T-cell (primary cell): ENCODE measurements around the gene PAX3. TPM values are rescaled to one million over a fixed set of nuclear protein-coding genes. Genes with fewer than 3 reads are reported as not detected.

Source experiments
- ATAC-seq, 4 experiments: fragments of 200-7000 bp in 3 of 4; fragments of 150-1000 bp in 1 of 4; cut with Tn5 transposase; replicated peaks in 1 of 4; 1 replicate in 3 of 4; 2 replicates in 1 of 4; pipeline ENCODE4 v1.10.0; 2021; ENCODE audit warnings: moderate library complexity in 3 of 4, mild to moderate bottlenecking in 2 of 4, moderate number of reproducible peaks in 1 of 4
- CTCF ChIA-PET, 2 donors: fragments of 300-600 bp; sonication (Branson Sonifier 250); formaldehyde crosslinking; loops; one replicate each; lab custom pipeline; 2022; ENCODE audit warnings: antibody characterized with exemption in 2 of 2; lab: Charles Lee
- POLR2A ChIA-PET, 2 donors: fragments of 300-600 bp; sonication (Branson Sonifier 250); formaldehyde crosslinking; loops; one replicate each; lab custom pipeline; 2022; ENCODE audit warnings: antibody characterized with exemption in 2 of 2; lab: Charles Lee
- DNase-seq, 35 experiments: peaks; one replicate each; pipeline versions ENCODE4 v3.0.0 to v3.0.0-alpha.2; 2013 to 2023
- H3K27ac ChIP-seq: one replicate; pipeline ENCODE4 v1.5.1; 2013; ENCODE audit warnings: low read length
- H3K27me3 ChIP-seq, 2 experiments: replicated peaks in 1 of 2; 1 replicate in 1 of 2; 2 replicates in 1 of 2; pipeline versions ENCODE4 v1.6.1 to v1.7.0; 2013; ENCODE audit warnings: low read length in 1 of 2, mixed read lengths in 1 of 2; ENCODE audit not compliant: control insufficient read depth in 2 of 2, insufficient read depth in 2 of 2; ENCODE audit errors: extremely low read depth in 1 of 2
- H3K36me3 ChIP-seq, 2 donors: 1 replicate in 1 of 2; 2 replicates in 1 of 2; pipeline versions ENCODE4 v1.6.1 to v1.7.0; 2013; ENCODE audit warnings: low read length in 1 of 2; ENCODE audit not compliant: control insufficient read depth in 2 of 2, insufficient read depth in 1 of 2; ENCODE audit errors: extremely low read depth in 1 of 2
- H3K4me1 ChIP-seq, 2 experiments: 1 replicate in 1 of 2; 2 replicates in 1 of 2; pipeline versions ENCODE4 v1.6.1 to v1.7.0; 2013; ENCODE audit warnings: low read length in 2 of 2, mixed read lengths in 1 of 2; ENCODE audit not compliant: insufficient read depth in 2 of 2, control insufficient read depth in 1 of 2; ENCODE audit errors: extremely low read depth in 1 of 2
- H3K4me3 ChIP-seq, 2 donors: 1 replicate in 1 of 2; 2 replicates in 1 of 2; pipeline versions ENCODE4 v1.5.1 to v1.7.0; 2013; ENCODE audit warnings: mild to moderate bottlenecking in 2 of 2, low read length in 1 of 2, moderate library complexity in 1 of 2; ENCODE audit not compliant: control insufficient read depth in 1 of 2; ENCODE audit errors: extremely low read depth in 1 of 2
- H3K9me3 ChIP-seq: 2 replicates; pipeline ENCODE4 v1.7.0; 2013
- H3K27ac Mint-ChIP-seq, 2 donors: one replicate each; pipeline ENCODE4 v1.8.0; 2020 to 2021; ENCODE audit warnings: mild to moderate bottlenecking in 2 of 2, mixed read lengths in 2 of 2
- H3K27me3 Mint-ChIP-seq, 2 donors: one replicate each; pipeline ENCODE4 v1.8.0; 2021 to 2022; ENCODE audit warnings: mixed read lengths in 2 of 2
- H3K36me3 Mint-ChIP-seq: one replicate; pipeline ENCODE4 v1.8.0; 2021; ENCODE audit warnings: mixed read lengths
- H3K4me1 Mint-ChIP-seq, 3 donors: one replicate each; pipeline ENCODE4 v1.8.0; 2020 to 2022; ENCODE audit warnings: mixed read lengths in 3 of 3, mild to moderate bottlenecking in 1 of 3
- H3K4me3 Mint-ChIP-seq, 3 donors: one replicate each; pipeline ENCODE4 v1.8.0; 2020 to 2022; ENCODE audit warnings: mild to moderate bottlenecking in 3 of 3, mixed read lengths in 3 of 3, moderate library complexity in 3 of 3
- H3K9me3 Mint-ChIP-seq, 3 donors: one replicate each; pipeline ENCODE4 v1.8.0; 2020 to 2022; ENCODE audit warnings: mixed read lengths in 3 of 3
- WGBS: methylation state at CpG from one replicate; pipeline ENCODE4 v1.1.5; 2013; ENCODE audit warnings: missing lambda C conversion rate; ENCODE audit not compliant: insufficient coverage; 5-methylcytosine and 5-hydroxymethylcytosine counted together
- total RNA-seq, 35 experiments: library from RNA in 6 of 35; stranded (reverse) in 6 of 35; fragments of 120-200 nt in 1 of 35; gene quantifications; one replicate each; pipeline versions ENCODE4 v1.2.1 to v1.2.4 and lab custom pipeline; 2013 to 2026

The PAX3 gene
- total RNA-seq, 5 donors from 2014 or later (not counting 1 experiment from before 2014, with no cell fraction given) = not detected

DNA sequence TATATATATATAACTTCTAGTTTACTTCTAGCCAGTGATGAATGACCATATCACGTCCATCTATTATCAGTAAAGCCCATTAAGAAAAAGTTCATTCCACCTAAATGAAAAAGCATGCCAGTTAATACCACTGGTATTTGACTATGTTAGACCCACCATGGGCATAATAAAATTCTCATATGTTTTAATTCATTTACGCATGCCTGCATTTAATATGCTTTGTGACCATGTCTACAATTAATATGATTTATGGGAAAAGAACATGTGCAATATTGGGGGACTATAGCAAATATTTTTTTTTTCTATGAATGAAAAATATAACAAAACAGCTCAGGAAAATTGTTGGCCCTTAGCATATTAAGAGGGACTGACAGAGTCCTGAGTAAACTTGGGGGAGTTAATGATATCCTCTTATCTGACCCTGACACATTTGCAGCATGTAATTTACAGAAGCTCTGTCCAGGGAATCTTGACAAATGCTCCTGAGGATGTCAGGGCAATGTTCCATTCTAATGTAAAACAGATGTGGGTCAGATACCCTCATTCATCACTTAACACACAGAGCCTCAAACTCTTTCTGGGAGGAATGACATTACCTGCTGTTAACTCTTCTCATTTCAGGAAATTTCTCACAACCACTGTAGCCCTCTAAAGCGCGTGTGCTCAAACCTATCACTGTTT, 90.6 kb downstream of the PAX3 start:
- H3K4me1 Mint-ChIP-seq = no peaks in the 10 kb centered on the region
- ATAC-seq = no peak
- CTCF ChIA-PET = no interaction called here

GRCh38 chr2:222205136-222205535, 93.7 kb downstream of the PAX3 start:
- Mint-ChIP-seq H3K9me3 (peaks cover 0 to 6% (median 0%) of the 10 kb centered on the region in 3 donors), H3K4me1 (no peaks in the 10 kb centered on the region), H3K27ac (no peak overlapping the region), H3K27me3 (no peaks in the 10 kb centered on the region), H3K36me3 (no peaks in the 10 kb centered on the region), H3K4me3 (no peak overlapping the region)
- WGBS = no CpG with 5 or more reads among the region's 1 CpG
- Histone ChIP-seq H3K4me1 (no peaks in the 10 kb centered on the region), H3K27ac (no peak overlapping the region), H3K27me3 (no peaks in the 10 kb centered on the region), H3K9me3 (no peaks in the 10 kb centered on the region), H3K36me3 (no peaks in the 10 kb centered on the region), H3K4me3 (no peak overlapping the region)
- ATAC-seq (no peak), DNase-seq (no peak)
- POLR2A ChIA-PET = no interaction called here
- CTCF ChIA-PET = no interaction called here

More for the DNA sequence above, 90.6 kb downstream of the PAX3 start:
- POLR2A ChIA-PET = no interaction called here
- WGBS = no CpG with 5 or more reads among the region's 4 CpGs
- H3K36me3 ChIP-seq = no peaks in the 10 kb centered on the region
- DNase-seq = no peak
- Mint-ChIP-seq H3K9me3 (peaks cover 0 to 3% (median 0%) of the 10 kb centered on the region in 3 donors), H3K27ac (no peak overlapping the region), H3K27me3 (no peaks in the 10 kb centered on the region), H3K4me3 (no peak overlapping the region), H3K36me3 (no peaks in the 10 kb centered on the region)
- no peak overlapping the region for H3K4me3 ChIP-seq
- no peaks in the 10 kb centered on the region for H3K27me3 ChIP-seq
- no peaks in the 10 kb centered on the region for H3K4me1 ChIP-seq
- H3K9me3 ChIP-seq = no peaks in the 10 kb centered on the region
- H3K27ac ChIP-seq = no peak overlapping the region

GRCh38 chr2:222203041-222203440, 95.8 kb downstream of the PAX3 start:
- Histone ChIP-seq H3K9me3 (no peaks in the 10 kb centered on the region), H3K36me3 (no peaks in the 10 kb centered on the region), H3K4me3 (no peak overlapping the region), H3K27ac (no peak overlapping the region), H3K27me3 (no peaks in the 10 kb centered on the region), H3K4me1 (no peaks in the 10 kb centered on the region)
- ATAC-seq (no peak), DNase-seq (no peak)
- Mint-ChIP-seq H3K4me3 (no peak overlapping the region), H3K27me3 (peaks cover 0 to 3% of the 10 kb centered on the region in 2 donors), H3K36me3 (no peaks in the 10 kb centered on the region), H3K27ac (no peak overlapping the region), H3K9me3 (peaks cover 0 to 3% (median 0%) of the 10 kb centered on the region in 3 donors), H3K4me1 (no peaks in the 10 kb centered on the region)
- POLR2A ChIA-PET = no interaction called here
- CTCF ChIA-PET = no interaction called here
- 67% methylated on average over 4 of the region's 4 CpGs for WGBS

DNA sequence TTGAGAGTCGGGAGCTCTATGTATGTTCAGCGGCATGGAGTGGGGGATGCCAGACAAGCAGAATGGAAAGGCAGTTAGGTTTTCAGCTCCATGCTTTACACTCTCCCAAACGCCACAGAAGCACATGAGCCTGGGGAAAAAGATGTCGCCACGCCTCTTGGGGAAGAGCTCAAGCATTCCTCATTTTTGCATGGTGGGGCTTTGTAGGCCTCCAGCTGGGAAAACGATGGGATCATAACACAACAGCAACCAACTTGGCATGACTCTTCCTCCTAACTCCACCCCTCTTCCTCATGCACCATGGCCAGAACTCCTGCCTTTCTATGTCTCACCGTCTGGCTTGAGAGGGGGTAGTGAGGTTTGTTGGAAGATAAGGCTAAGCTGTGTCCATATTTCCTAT, 102.6 kb downstream of the PAX3 start:
- no CpG with 5 or more reads among the region's 7 CpGs for WGBS
- Histone ChIP-seq H3K27ac (no peak overlapping the region), H3K4me3 (no peak overlapping the region), H3K9me3 (no peaks in the 10 kb centered on the region), H3K4me1 (no peaks in the 10 kb centered on the region), H3K36me3 (no peaks in the 10 kb centered on the region), H3K27me3 (no peaks in the 10 kb centered on the region)
- no peaks in the 10 kb centered on the region for H3K4me1 Mint-ChIP-seq
- no peak overlapping the region for H3K4me3 Mint-ChIP-seq
- no peak for ATAC-seq
- DNase-seq = no peak
- no peak overlapping the region for H3K27ac Mint-ChIP-seq
- H3K9me3 Mint-ChIP-seq = peaks cover 0 to 3% (median 0%) of the 10 kb centered on the region in 3 donors
- no peaks in the 10 kb centered on the region for H3K36me3 Mint-ChIP-seq
- ChIA-PET CTCF (no interaction called here), POLR2A (no interaction called here)
- peaks cover 0 to 6% of the 10 kb centered on the region in 2 donors for H3K27me3 Mint-ChIP-seq

DNA sequence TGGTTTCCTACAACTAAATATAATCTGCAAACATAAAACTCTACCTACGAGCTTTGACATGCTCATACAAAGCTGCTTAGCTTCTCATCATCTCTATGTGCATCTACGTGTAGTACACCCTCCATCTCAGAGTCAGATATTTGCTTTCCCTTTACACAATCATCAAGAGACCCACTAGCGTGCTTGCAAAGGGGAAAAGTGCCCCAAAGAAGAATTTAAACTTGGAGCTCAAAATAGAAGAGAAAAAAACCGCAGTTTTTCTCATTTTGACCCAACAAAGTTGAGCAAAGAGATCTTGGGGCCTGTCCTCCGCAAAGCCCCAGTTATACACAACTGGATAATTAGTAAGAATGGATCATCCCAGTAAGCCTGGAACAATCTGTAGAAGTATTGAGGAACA, 104.1 kb downstream of the PAX3 start:
- 64% methylated on average over 2 of the region's 5 CpGs for WGBS
- POLR2A ChIA-PET = interaction anchor here in 1 of 2 donors (0.6 kb wide), 1 partner anchor 35 kb away, joined by 3 read pairs; no protein-coding TSS in a partner anchor

GRCh38 chr2:222193328-222193983, 105.3 kb downstream of the PAX3 start:
- no peaks in the 10 kb centered on the region for H3K36me3 Mint-ChIP-seq
- ATAC-seq = no peak

More for the DNA sequence above, 104.1 kb downstream of the PAX3 start:
- H3K27ac Mint-ChIP-seq = no peak overlapping the region
- H3K36me3 ChIP-seq = no peaks in the 10 kb centered on the region
- H3K27me3 ChIP-seq = no peaks in the 10 kb centered on the region
- no peak overlapping the region for H3K4me3 ChIP-seq
- no peaks in the 10 kb centered on the region for H3K36me3 Mint-ChIP-seq
- no peak overlapping the region for H3K27ac ChIP-seq
- CTCF ChIA-PET = no interaction called here
- ATAC-seq = no peak
- H3K4me3 Mint-ChIP-seq = no peak overlapping the region
- H3K9me3 Mint-ChIP-seq = no peaks in the 10 kb centered on the region
- no peaks in the 10 kb centered on the region for H3K9me3 ChIP-seq
- H3K4me1 Mint-ChIP-seq = no peaks in the 10 kb centered on the region
- DNase-seq = no peak
- peaks cover 0 to 7% of the 10 kb centered on the region in 2 donors for H3K27me3 Mint-ChIP-seq
- H3K4me1 ChIP-seq = no peaks in the 10 kb centered on the region

More at GRCh38 chr2:222193328-222193983, 105.3 kb downstream of the PAX3 start:
- H3K27ac ChIP-seq = no peak overlapping the region
- Mint-ChIP-seq H3K4me1 (no peaks in the 10 kb centered on the region), H3K9me3 (no peaks in the 10 kb centered on the region), H3K4me3 (no peak overlapping the region), H3K27ac (no peak overlapping the region), H3K27me3 (peaks cover 0 to 7% of the 10 kb centered on the region in 2 donors)
- WGBS = 38% methylated on average over 1 of the region's 5 CpGs
- no peak overlapping the region for H3K4me3 ChIP-seq
- POLR2A ChIA-PET = no interaction called here
- H3K27me3 ChIP-seq = no peaks in the 10 kb centered on the region
- DNase-seq = no peak
- no peaks in the 10 kb centered on the region for H3K4me1 ChIP-seq
- H3K36me3 ChIP-seq = no peaks in the 10 kb centered on the region
- H3K9me3 ChIP-seq = no peaks in the 10 kb centered on the region
- CTCF ChIA-PET = no interaction called here
